A549 treated with ZK216348 at 1 μM for 4 hours (cell line): ENCODE results near the gene VAV2. TPM values are rescaled to one million over a fixed set of nuclear protein-coding genes. Genes with fewer than 3 reads are reported as not detected.

ENCODE experiments used
- total RNA-seq: library from RNA; stranded (reverse); fragments of 200-300 nt; extraction: Qiagen RNA extraction; gene quantifications from 5 replicates; pipeline ENCODE4 v1.2.3, GENCODE V29; 2022; ENCODE audit warnings: low read depth

Gene VAV2
- 32.9 to 50.4 TPM (median 42.8 TPM) in 5 replicates for total RNA-seq

GRCh38 chr9:133991964-133992779 is at the start of gene VAV2:
Gene VAV2, minus strand, starts transcription at chr9:133992324. Its CDS starts 46 bp downstream, at chr9:133992278.

GRCh38 chr9:134024828-134025605 is 32.9 kb upstream of the VAV2 start, which contains the start of gene BRD3OS:
Gene BRD3OS, plus strand, starts transcription at chr9:134025481. Its CDS starts 1,267 bp downstream, at chr9:134026748.

GRCh38 chr9:133737774-133738639 is 254.1 kb downstream of the VAV2 start, which contains the start of gene SARDH:
Gene SARDH, minus strand, starts transcription at chr9:133738352. Its CDS starts 4,179 bp downstream, at chr9:133734173.

Other genes starting within 250 kb of the VAV2 start
- 14.1 to 19.8 TPM (median 19.1 TPM) in 5 replicates for gene BRD3OS, start 33.2 kb upstream of the VAV2 start, total RNA-seq
- gene BRD3, start 75.7 kb upstream of the VAV2 start, total RNA-seq = 14.0 to 22.5 TPM (median 20.2 TPM) in 5 replicates
- 47.5 to 65.2 TPM (median 63.9 TPM) in 5 replicates for gene WDR5, start 143.8 kb upstream of the VAV2 start, total RNA-seq
- not detected in 5 replicates for gene RNU6ATAC, start 172.2 kb upstream of the VAV2 start, total RNA-seq